Uterus (tissue), 4 donors: Measurements from ENCODE around the gene LHPP. TPM values are rescaled to one million over a fixed set of nuclear protein-coding genes. Genes with fewer than 3 reads are reported as not detected.

Source experiments
- DNase-seq, 2 donors: peaks; one replicate each; pipeline ENCODE4 v3.0.0-alpha.2; 2019 to 2020
- H3K27ac ChIP-seq, 2 donors: fragments of 200-600 bp; sonication (generic); 1 replicate in 1 of 2; 2 replicates in 1 of 2; pipeline ENCODE4 v1.5.1; 2016 to 2018
- H3K27me3 ChIP-seq, 2 donors: fragments of 200-600 bp; sonication (generic); one replicate each; pipeline ENCODE4 v1.5.1; 2018 to 2019; ENCODE audit warnings: control low read depth in 1 of 2
- H3K36me3 ChIP-seq, 2 donors: fragments of 200-600 bp; sonication (generic); one replicate each; pipeline ENCODE4 v1.5.1; 2019; ENCODE audit warnings: control low read depth in 1 of 2
- H3K4me1 ChIP-seq, 2 donors: fragments of 200-600 bp; sonication (generic); one replicate each; pipeline ENCODE4 v1.5.1; 2018 to 2019; ENCODE audit warnings: control low read depth in 1 of 2
- H3K4me3 ChIP-seq, 2 donors: fragments of 200-600 bp; sonication (generic); 1 replicate in 1 of 2; 2 replicates in 1 of 2; pipeline ENCODE4 v1.5.1; 2018 to 2019; ENCODE audit warnings: mild to moderate bottlenecking in 1 of 2
- H3K9me3 ChIP-seq, 2 donors: fragments of 200-600 bp; sonication (generic); one replicate each; pipeline ENCODE4 v1.5.1; 2019; ENCODE audit warnings: control low read depth in 1 of 2
- POLR2A ChIP-seq, 2 donors: fragments of 450-650 bp; IDR thresholded peaks; one replicate each; pipeline ENCODE4 v1.6.1; 2016; ENCODE audit warnings: antibody characterized with exemption in 2 of 2, mild to moderate bottlenecking in 1 of 2, moderate library complexity in 1 of 2
- intact Hi-C: fragments of 100-400 bp; cut with DNase I; formaldehyde crosslinking; loops from one replicate; pipeline ENCODE4 v1.15.1; 2023; ENCODE audit warnings: low total_unique reads
- total RNA-seq, 4 donors: library from RNA; depleted of rRNA in 3 of 4; stranded (reverse); fragments of >200 nt in 3 of 4; gene quantifications; one replicate each; pipeline versions ENCODE4 v1.1.0 to v1.2.4, GENCODE V29; 2014 to 2023
- TF ChIP-seq, protein P1 (sequence below), 4 experiments: fragments of 200-600 bp in 2 of 4; fragments of 450-650 bp in 2 of 4; sonication (generic) in 2 of 4; IDR thresholded peaks; one replicate each; pipeline ENCODE4 v1.5.1; 2016 to 2019; ENCODE audit warnings: antibody characterized with exemption in 4 of 4, mild to moderate bottlenecking in 2 of 4, moderate library complexity in 1 of 4
- donor health status: DM: yes; HTN: yes; CAD: no.

LHPP gene
- total RNA-seq, 4 donors from 2014 or later, result 0.51 to 23.2 (median 15.3) TPM; not detected in 1

DNA sequence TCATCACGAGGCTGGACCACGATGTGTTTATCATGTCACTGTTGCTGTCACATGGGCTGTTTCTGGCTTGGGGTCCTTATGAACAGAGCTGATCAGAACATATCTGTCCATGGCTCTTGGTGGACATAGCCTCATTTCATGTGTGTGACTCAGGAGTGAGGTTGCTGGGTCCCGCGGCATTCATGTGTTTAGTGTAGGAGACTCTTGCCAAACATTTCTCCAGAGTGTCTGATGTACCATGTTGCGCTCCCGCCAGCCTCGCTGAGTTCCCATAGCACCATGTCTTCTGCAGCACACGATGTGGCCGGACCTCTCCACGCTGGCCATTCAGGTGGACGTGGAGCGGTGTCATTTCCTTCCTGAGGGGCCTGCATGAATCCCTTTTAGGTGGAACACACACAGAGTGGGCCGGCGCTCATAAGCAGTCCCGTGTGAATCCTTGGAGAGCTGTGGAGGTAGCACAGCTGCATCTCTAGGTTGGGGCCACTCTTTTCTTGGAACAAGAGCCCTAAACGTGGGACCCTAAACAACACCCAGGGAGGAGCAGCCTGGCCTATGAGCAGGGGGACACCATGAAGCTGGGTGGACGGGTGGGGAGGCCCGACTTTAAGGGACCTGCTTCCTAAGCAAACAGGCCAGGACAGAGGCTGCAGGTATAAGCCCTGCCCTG, 134.6 kb downstream of the LHPP start:
- no peak overlapping the region for H3K4me3 ChIP-seq
- H3K27ac ChIP-seq, result no peak overlapping the region
- TF ChIP-seq, protein P1, sequence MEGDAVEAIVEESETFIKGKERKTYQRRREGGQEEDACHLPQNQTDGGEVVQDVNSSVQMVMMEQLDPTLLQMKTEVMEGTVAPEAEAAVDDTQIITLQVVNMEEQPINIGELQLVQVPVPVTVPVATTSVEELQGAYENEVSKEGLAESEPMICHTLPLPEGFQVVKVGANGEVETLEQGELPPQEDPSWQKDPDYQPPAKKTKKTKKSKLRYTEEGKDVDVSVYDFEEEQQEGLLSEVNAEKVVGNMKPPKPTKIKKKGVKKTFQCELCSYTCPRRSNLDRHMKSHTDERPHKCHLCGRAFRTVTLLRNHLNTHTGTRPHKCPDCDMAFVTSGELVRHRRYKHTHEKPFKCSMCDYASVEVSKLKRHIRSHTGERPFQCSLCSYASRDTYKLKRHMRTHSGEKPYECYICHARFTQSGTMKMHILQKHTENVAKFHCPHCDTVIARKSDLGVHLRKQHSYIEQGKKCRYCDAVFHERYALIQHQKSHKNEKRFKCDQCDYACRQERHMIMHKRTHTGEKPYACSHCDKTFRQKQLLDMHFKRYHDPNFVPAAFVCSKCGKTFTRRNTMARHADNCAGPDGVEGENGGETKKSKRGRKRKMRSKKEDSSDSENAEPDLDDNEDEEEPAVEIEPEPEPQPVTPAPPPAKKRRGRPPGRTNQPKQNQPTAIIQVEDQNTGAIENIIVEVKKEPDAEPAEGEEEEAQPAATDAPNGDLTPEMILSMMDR (IDR thresholded peaks at IDR 0.05), result no peak
- TF ChIP-seq POLR2A (IDR thresholded peaks at IDR 0.05), result no peak
- no peaks in the 10 kb centered on the region for H3K36me3 ChIP-seq
- no peak for DNase-seq
- H3K4me1 ChIP-seq, result no peaks in the 10 kb centered on the region
- H3K9me3 ChIP-seq, result no peaks in the 10 kb centered on the region
- no peaks in the 10 kb centered on the region for H3K27me3 ChIP-seq
- intact Hi-C loops, result no loop called here

GRCh38 chr10:124596962-124597845, 135.6 kb downstream of the LHPP start:
- intact Hi-C loops, result no loop called here
- Histone ChIP-seq H3K36me3 (no peaks in the 10 kb centered on the region), H3K4me3 (no peak overlapping the region), H3K4me1 (no peaks in the 10 kb centered on the region), H3K27me3 (no peaks in the 10 kb centered on the region), H3K9me3 (no peaks in the 10 kb centered on the region), H3K27ac (no peak overlapping the region)
- TF ChIP-seq, protein P1 (IDR thresholded peaks at IDR 0.05), result no peak
- no peak for TF ChIP-seq POLR2A (IDR thresholded peaks at IDR 0.05)
- DNase-seq, result no peak

DNA sequence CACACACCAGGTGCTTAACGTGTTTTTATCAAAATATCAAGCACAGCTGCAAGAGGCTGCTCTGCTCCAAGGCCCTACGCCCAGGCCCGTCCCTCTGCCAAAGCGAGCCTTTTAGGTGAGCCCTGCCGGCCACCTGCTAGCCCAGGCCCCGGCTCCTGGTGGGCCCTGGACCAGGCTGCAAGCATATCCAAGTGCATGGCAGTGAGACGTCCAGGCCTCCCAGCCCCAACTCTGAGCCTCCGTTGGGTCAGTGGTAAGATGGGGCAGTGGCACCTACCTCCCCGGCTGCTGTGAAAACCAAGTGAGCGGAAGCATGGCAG, 136.2 kb downstream of the LHPP start:
- Histone ChIP-seq H3K27ac (no peak overlapping the region), H3K9me3 (no peaks in the 10 kb centered on the region), H3K36me3 (no peaks in the 10 kb centered on the region), H3K27me3 (no peaks in the 10 kb centered on the region), H3K4me3 (no peak overlapping the region), H3K4me1 (no peaks in the 10 kb centered on the region)
- intact Hi-C loops, result no loop called here
- no peak for DNase-seq
- TF ChIP-seq POLR2A (IDR thresholded peaks at IDR 0.05), result no peak
- TF ChIP-seq, protein P1 (IDR thresholded peaks at IDR 0.05), result no peak

DNA sequence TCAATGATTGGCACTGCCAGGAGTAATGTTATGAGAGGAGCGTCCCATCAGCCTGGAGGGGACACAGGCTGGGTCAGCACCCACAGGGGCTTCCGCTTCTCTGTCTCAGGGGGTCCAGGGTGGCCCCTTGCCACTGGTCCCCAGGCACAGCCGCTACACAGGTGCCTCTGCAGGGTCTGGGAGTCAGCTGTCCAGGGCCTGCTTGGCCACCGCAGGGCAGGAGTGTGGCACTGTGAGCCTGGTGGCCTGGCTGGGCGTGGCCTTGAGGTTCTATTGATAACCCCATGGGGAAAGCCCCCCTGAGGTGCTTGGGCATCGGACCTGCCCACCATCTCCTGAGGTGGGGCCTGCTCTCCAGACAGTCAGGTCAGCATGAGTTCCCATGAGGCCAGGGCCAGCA, 136.6 kb downstream of the LHPP start:
- Histone ChIP-seq H3K27ac (no peak overlapping the region), H3K9me3 (no peaks in the 10 kb centered on the region), H3K4me1 (no peaks in the 10 kb centered on the region), H3K27me3 (no peaks in the 10 kb centered on the region), H3K4me3 (no peak overlapping the region), H3K36me3 (no peaks in the 10 kb centered on the region)
- intact Hi-C loops, result no loop called here
- no peak for TF ChIP-seq POLR2A (IDR thresholded peaks at IDR 0.05)
- TF ChIP-seq, protein P1 (IDR thresholded peaks at IDR 0.05), result no peak
- DNase-seq, result no peak
